GM19397 (cell line): ENCODE data around the gene CATSPERB.
"Not testable (repeated sequence)": the region's sequence is repeated elsewhere in the genome, so short reads cannot be mapped to it uniquely, and the experiment has no call there.

ENCODE experiments used
- ATAC-seq: cut with Tn5 transposase; IDR thresholded peaks from one replicate; pipeline ENCODE4 v1.9.1; 2021; ENCODE audit warnings: mild to moderate bottlenecking, moderate library complexity; ENCODE audit not compliant: unreplicated experiment

The CATSPERB gene

DNA sequence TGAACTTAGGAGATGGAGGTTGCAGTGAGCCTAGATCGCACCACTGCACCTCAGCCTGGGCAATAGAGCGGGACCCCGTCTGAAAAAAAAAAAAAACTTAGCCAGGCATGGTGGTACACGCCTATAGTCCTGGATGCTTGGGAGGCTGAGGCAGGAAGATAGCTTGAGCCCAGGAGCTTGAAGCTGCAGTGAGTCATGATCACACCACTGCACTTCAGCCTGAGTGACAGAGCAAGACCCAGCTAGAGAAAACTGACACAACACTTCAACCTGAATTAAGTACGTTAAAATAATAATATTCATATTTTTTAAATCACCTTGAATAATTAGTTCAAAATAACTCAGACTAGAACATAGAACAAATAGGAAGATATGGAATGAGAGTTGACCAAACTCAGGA, 5.7 kb upstream of the CATSPERB start:
- ATAC-seq = no peak

DNA sequence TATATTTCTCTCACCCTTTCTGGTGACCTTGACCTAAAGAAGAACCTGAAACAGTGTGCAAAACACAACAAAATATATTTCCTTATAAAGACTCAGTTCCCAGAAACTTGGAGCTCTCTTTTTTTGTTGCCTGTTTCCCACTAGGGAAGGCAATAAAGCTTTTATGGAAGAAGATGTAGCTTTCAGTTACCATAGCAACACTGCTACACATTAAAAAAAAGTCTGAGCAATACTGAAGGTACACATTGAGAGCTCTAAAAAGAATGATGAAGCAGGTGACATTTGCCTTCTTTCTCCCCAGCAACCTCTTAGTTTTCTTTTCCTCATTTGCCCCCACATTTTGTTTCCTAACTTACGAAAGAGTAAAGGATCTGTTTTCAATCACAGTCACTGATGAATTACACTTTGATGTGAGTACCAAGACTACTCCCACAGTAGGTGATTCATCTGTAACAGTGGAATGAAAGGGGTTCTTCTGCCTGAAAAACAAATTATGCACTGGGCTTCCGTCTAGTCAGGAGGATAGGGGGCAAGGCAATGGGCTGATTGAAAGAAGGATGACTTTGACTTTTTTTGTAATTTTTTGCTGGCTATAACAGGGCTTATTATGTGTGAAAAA, 1.1 kb upstream of the CATSPERB start:
- no peak for ATAC-seq

DNA sequence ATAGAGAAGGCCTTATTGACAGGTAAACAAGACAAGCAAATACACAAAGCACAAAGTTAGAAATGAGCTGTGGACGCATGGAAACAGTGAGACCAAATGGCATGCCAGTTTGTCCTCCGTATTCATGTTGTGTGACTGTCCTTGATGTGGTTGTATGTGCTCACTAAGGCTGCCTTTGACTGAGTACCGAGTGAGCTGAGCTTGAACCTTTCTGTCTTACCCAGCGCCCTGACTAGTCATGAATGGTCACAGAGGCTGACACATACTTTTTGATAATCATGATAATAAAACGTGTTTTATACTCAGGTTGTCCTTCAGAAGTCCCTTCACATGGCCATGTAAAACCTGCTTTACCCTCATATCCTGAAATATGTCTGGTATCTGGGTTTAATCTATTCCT, 553 bp upstream of the CATSPERB start:
- no peak for ATAC-seq

DNA sequence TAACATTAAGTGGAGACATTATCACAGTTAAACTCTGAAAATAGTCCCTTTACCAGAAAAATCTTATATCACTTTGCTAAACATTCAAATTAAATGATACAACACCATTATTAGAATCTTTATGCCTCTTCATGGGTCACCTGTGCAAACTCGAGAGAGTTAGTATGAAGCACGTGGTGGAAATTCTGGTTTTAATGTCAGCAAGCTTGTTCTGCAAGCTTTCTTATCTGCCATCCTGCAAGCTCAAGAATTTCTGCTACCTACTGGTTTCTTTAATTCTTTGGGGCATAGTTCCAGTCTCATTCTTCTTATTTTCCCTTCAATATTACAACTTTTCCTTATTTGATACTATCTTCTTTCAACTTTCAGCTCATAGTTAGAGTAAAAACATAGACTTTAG, 868 bp downstream of the CATSPERB start:
- ATAC-seq = no peak

DNA sequence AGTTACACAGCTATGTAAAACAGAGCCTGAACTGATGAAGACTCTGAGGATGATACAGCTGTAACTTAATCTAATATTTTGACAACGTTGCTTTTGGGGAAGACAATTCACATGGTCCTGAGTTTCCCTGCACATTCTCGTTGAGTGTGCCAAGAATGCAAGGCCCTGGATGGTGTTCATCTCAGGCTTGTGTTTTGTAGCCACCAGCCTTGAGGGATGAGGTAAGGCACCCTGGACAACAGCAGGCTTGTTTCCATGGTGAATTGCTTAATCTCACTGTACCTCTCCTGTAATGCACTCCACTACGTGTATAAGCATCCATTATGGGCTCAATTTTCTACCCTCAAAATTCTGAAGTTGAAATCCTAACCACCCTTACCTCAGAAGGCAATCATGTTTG, 2.1 kb downstream of the CATSPERB start:
- ATAC-seq = no peak

DNA sequence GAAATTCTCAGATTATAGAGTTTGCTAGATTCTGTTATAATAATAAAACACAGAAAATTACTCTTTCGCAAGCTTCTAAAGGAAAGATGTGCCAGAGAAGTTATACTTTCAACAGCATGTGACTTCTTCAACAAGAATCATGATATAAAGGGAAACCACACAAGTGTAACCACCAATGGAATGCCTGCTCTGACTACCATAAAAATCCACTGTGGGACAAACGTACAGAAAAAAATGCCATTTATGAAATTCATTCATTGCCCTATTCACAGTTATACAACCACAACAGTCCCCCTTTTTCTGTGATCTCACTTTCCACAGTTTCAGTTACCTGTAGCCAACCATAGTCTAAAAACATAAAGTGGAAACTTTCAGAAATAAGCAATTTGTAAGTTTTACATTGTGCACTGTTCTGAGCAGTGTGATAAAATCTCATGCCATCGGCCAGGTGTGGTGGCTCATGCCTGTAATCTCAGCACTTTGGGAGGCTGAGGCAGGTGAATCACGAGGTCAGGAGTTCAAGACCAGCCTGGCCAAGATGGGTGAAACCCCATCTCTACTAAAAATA, 3.2 kb downstream of the CATSPERB start:
- no peak for ATAC-seq

DNA sequence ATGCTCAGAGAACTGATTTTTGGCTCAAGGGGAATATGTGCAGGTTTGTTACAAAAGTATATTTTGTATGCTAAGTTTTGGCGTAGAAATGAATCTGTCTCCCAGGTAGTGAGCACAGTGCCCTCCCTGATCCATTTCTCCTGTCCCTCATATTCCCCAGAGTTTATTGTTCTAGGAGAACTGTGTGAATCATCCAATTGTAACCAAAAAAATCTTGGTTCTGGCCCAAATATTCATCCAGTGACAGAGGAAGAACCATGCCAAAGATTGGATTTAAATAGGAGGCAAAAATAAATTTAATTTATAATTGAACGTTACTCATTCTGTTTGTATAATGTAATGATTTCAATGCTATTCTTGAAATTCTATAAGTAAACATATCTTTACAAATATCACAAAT, 4.8 kb downstream of the CATSPERB start:
- no peak for ATAC-seq

DNA sequence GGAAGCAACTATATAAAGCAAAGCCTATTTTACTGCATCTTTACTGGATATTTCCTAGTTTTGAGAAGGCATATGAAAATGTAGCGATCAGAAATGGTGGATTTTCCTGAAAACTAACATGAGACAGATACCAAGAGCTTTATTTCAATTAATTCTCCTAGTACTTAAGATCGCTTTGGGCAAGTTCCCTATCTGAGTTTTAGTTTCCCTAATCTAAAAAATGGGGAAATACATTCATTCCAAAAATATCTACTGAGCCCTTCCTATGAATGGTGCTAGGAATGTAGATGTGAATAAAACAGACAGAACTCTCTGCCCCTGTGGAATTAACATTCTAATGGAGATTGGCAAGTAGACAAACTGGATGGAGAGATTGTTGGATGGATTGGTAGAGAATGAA, 8.4 kb downstream of the CATSPERB start:
- no peak for ATAC-seq

DNA sequence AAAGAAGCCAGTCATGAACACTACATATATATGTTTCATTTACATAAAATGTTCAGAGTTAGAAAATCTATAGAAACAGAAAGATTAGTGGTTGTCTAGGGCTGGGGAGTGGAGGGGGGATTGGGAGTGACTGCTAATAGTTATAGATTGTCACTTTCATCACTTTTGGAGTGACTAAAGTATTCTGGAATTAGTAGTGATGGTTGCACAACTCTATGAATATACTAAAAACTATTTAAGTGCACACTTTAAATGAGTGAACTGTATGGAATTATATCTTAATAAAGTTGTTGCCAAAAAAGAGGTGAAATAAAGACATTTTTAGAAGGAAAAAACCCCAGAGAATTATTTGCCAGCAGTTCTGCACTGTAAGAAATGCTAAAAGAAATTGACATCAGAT, 9.5 kb downstream of the CATSPERB start:
- no peak for ATAC-seq

DNA sequence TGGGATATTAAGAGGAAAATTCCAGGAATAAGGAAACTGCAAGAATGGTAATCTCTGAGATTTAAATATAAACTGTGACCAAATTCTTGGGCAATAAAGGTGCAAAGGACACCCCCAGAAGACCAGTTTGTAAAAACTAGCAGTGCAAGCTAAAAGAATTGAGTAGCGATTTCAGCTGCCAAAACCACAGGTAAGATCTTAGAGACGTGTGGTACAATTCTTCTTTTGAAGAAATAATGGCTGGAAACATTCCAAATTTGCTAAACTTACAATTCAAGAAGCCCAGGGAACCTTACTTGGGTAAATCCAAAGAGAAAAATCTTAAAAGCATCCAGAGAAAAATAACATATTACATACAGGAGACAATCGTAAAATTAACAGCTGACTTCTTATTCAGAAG, 12.0 kb downstream of the CATSPERB start:
- no peak for ATAC-seq

DNA sequence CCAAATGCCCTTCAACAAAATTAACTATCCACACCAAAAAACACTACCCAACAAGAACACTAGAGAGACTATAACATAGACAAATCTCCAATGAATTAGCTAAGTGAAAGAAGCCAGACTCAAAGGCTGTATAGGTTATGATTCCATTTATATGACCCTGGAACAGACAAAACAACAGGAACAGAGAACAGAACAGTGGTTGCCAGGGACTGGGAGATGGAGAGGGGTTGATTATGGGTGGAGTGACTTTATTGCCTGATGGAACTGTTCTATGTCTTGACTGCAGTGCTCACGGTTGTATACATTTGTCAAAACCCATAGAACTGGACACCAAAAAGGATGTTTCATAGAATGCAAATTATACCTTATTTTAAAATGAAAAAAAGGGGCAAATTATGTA, 14.9 kb downstream of the CATSPERB start:
- no peak for ATAC-seq

DNA sequence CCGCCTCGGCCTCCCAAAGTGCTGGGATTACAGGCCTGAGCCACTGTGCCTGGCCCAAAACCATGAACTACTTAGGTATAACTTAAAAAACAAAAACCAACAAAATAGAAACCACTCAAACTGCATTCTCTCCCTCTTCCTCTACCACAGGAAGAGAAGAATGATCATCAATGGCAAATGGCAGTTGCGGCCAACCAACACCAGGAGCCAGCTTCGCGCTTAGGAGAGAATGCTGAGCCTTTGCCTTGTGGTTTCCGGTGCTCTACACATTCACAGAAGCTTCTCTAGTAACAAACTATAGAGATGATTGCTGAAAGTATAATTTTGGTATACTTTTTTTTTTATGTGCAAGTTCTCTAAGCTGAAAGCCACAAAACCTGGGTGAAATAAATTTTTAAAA, 17.1 kb downstream of the CATSPERB start:
- ATAC-seq = no peak

DNA sequence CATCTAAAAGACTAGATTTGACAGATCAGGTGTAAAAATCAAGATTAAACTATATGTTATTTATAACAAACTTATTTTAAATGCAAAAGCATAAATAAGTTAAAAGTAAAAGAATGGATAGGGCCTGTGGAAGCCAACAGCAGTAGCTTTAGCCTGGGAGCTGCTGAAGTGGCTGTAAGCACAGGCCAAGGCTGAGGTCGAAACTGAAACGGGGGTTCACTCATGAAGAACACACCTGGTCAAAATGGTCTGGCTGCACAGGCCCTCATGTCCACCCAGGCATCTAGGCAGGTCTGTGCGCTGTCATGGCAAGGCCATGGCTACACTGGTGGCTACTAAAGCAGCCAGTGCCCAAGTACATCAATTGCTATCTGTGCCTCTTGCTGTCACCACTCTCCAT, 23.1 kb downstream of the CATSPERB start:
- ATAC-seq = no peak

DNA sequence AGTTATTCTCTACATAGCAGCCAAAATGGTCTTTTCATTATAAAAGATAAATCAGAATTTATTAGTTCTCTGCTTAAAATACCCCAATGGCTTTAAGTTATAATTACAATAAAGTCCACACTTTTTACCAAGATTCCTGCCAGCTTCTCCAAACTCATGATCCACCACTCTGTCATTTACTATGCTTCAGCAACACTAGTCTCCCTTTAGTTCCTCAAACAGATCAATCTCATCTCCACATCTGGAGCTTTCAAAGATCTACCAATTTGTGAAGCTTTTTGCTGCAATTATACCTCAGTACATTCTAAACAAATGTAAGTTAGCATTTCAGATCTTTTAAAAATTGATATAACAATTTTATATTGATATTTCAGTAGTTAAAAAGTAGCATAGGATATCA, 24.9 kb downstream of the CATSPERB start:
- ATAC-seq = no peak

DNA sequence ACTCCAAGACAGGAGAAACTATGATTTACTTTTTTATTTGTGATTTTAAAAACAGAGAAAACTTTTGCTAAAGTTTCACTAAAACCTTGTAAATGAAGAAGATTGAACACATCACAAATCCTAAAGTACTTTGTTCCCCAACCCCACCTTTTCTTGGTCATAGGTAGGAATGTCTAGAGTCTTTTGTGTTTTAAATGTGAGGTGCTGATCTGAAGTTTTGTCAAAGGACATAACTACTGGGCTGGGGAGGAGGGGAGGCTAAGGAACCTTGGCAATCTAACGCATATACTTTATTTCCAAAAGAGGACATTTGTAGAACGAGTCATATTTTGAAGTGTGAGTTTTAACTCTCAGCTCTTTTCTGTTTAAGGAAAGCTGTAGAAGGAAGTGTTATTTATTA, 37.2 kb downstream of the CATSPERB start:
- ATAC-seq = no peak

DNA sequence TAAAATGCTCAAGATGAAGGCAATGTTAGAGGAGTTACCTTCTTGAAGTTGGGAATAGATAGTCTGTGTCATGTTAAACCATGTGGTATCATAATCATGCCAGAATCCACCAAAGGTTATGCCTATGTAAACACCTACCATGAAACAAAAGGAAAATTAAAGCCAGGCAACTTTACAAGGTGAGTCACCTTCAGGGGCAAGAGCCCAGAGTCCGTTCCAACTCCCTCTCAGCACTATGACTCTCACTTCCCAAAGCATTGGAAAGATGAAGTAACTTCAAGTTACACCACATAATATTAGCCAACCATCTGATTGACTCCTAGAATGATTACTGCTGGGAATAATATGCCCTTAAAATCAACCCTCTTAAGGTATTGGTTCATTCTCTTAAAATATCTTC, 38.5 kb downstream of the CATSPERB start:
- ATAC-seq = no peak

DNA sequence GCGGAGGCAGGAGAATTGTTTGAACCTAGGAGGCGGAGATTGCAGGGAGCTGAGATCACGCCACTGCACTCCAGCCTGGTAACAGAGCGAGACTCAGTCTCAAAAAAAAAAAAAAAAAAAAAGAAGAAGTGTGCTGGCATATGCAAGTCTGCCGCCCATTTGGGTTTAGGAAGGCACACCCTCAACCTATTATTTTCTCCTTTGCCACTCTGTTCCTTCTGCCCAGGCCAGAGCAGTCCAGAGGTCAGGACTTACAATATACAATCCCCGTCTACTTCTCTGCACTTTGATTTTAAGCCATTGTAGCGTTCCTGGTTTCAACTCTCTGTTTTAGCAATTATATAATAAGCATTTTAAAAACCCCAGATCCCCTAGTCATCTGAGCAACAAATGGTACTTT, 39.8 kb downstream of the CATSPERB start:
- no peak for ATAC-seq

DNA sequence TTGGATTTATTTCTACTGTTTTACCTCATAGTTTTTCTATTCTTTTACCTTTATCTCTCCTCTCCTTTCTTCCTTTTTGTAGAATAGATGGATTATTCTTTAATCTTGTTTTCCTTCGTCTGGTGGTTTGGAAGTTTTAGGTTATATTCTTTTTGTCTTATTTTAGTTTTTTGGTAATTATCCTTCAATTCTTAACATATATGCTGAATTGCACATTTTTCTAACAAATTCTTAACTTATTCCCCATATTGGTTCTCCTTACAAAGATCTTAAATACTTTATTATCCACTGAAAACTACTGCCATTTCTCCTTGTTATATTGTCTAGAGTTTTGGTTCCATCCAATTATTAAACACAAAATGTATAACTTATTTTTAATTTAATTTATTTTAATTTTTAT, 42.3 kb downstream of the CATSPERB start:
- ATAC-seq = no peak

DNA sequence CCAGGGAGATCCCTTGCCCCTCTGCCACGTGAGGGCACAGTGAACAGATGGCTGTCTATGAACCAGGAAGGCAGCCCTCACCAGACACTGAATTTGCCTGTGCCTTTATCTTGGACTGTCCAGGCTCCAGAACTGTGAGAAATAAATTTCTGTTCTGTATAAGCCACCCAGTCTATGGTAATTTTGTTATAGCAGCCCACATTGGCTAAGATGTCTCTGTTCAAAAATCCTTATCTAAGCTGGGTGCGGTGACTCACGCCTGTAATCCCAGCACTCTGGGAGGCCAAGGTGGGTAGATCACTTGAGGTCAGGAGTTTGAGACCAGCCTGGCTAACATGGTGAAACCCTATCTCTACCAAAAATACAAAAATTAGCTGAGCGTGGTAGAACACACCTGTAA, 44.5 kb downstream of the CATSPERB start:
- not testable (repeated sequence) for ATAC-seq

DNA sequence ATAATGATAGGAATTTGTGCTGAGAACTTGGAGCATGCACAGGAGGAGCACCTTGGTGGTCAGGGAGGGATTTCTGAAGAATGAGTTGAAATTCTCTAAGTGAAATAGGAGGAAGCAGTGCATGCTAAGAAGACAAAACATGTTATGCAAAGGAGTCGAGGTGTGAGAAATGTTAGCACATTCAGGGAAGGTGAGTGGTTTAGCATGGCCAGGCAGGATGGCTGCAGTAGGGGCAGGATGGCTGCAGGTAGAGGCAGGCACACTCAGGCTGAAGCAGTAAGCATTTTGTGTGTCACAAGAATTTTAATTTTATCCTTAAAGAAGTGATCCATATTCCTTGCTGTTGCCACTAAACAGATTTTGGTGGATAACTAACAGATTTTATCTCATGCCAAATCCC, 46.3 kb downstream of the CATSPERB start:
- no peak for ATAC-seq

DNA sequence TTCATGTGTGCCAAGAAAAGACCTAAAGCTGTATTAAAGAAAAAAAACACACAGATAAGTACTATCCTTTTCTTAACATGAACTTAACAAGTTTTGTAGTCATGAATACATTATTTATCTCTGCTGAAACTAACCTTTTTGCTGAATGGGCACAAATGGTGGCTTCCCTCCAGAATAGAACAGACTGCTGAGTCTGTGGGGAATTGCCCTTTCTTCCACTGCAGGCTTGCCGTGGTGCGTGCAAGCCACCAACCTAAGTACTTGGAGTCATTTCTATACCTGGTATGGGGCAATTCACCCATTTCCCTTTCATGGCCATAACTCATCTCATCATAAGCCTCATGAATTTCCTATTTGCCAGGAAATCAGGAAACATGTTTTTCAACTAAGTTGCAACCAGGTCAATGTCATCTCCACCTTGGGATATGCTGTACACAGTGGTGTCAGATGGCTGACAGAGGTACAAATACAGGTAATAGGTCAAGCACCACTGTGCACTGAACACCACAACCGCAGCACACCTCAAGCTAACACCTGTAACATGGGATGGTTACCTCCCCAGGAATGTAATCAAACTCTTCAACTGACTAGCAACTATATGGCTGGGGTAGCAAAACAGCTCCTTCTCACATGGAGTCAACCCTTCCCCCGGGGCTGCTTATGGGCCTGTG, 49.9 kb downstream of the CATSPERB start:
- no peak for ATAC-seq

DNA sequence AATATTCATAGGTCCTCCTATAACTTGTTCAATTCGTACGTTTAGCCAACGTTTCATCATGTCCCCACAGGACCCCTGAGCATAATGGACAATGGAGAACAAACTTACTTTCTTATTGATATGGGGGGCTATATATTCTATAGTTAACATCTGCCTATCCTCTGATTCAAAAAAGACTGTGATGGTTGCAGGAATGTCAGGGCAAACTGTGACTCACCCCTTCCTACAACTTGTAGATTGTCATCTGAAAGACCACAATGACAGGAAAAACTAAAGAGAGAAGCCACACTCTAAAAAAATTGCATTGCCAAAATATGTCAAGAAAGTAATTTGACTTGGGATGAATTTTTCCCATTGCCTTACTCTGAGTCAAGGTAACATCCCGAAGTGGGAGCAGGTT, 50.8 kb downstream of the CATSPERB start:
- no peak for ATAC-seq

DNA sequence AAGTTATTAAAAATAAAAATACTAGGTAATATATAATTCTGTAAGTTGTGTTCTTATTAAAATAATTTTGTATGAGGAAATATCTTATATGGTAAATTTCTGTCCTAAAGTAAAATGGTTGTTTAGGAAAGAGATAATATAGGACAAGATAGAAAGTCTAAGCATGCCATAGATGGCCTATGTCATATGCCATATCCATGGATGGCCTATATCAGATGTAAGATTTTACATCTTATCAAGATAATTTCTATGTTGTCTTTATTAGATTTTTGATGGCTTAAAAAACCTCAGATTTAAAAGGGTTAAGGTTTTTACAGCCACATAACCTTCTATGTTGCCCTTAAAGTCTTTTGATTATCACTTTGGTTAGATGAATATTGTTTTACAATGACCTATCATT, 52.6 kb downstream of the CATSPERB start:
- ATAC-seq = no peak
